ENCODE data around the gene PIAS4. TPM values are rescaled to one million over a fixed set of nuclear protein-coding genes. Genes with fewer than 3 reads are reported as not detected.

Gene PIAS4
- total RNA-seq, 4 donors from 2014 or later = 10.6 to 21.6 (median 11.2) TPM

GRCh38 chr19:4030981-4031380, 23.4 kb downstream of the PIAS4 start:
- TF ChIP-seq CTCF (IDR thresholded peaks at IDR 0.05) = no peak
- DNase-seq (ENCODE audit: low spot score) = no peak
- ATAC-seq (ENCODE audit: low FRiP score) = no peak

- ATAC-seq (ENCODE audit: low FRiP score) (no peak), DNase-seq (ENCODE audit: low spot score) (no peak)
- TF ChIP-seq CTCF (IDR thresholded peaks at IDR 0.05) = no peak
Observed at GRCh38 chr19:4031420-4031819, 23.9 kb downstream of the PIAS4 start.

- no peak for DNase-seq (ENCODE audit: low spot score)
- no peak for ATAC-seq (ENCODE audit: low FRiP score)
- TF ChIP-seq CTCF (IDR thresholded peaks at IDR 0.05) = no peak
Observed at GRCh38 chr19:4032436-4032835, 24.9 kb downstream of the PIAS4 start.

- no peak for ATAC-seq (ENCODE audit: low FRiP score)
- DNase-seq (ENCODE audit: low spot score) = no peak
- TF ChIP-seq CTCF (IDR thresholded peaks at IDR 0.05) = no peak
Observed at GRCh38 chr19:4033028-4033956, 25.8 kb downstream of the PIAS4 start.

GRCh38 chr19:4034048-4035017, 26.8 kb downstream of the PIAS4 start:
- no peak for TF ChIP-seq CTCF (IDR thresholded peaks at IDR 0.05)
- DNase-seq (ENCODE audit: low spot score) (no peak), ATAC-seq (ENCODE audit: low FRiP score) (no peak)

- DNase-seq (ENCODE audit: low spot score) (no peak), ATAC-seq (ENCODE audit: low FRiP score) (no peak)
- TF ChIP-seq CTCF (IDR thresholded peaks at IDR 0.05) = no peak
Observed at GRCh38 chr19:4035018-4035566, 27.6 kb downstream of the PIAS4 start.
